Measurements from ENCODE around the gene TUBA4A.

Gene TUBA4A

DNA sequence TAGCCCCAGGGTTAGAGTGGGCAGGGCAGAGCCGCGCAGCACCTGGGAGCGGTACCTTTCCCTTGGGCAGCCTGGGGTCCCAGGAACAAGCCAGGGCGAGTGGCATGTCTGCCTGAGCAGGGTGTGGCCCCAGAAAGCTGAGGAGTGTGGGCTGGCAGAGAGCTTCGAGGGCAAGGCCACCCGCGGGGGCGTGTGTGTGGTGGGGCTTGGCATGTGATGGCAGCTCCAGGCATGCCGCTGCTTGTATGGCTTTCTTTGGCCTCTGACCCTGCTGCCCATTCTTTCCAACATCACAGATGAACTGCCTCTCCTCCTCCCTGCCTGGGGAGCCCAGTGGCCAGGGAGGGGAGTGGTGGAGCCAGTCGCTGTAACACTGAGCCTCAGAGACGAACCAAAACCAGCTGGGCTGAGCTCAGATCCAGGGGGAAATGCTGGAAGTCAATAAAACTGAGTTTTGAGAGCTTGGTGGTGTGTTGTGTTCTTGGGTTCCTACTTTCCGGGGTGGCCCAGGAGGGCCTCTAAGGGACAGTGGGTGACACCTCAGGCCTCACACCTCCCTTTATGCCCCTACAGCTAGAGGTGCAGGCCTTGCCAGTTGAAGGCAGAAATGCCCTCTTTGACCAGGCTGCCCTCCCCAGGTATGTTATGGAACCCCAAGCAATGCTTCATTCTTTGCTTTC, 32.9 kb upstream of the TUBA4A start:
- no peak for DNase-seq

DNA sequence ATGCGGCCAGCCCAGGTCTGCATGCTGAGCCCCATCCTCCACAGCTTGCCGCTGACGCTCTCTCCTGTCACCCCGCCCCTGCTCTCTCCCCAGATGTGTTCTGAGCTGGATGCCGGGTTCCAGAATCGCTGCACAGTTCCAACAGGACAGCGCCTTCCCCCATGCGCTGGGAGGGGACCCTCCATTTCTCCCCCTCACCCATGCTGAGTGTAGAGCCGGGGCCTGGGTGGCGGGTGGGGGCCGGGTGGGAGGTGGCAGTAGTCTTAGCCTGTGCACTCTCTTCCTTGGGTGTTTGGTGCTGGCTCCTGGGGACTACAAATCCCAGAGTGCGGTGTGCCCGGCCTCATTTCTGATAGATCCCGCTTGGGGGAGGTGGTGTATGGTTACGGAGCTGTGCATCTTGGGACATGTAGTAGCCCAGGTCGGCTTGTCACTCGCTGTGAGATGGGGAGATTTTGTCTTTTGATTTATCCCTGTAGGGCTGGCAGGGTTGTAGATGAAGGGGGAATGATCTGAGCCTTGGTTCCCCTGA, 32.2 kb upstream of the TUBA4A start:
- no peak for DNase-seq

DNA sequence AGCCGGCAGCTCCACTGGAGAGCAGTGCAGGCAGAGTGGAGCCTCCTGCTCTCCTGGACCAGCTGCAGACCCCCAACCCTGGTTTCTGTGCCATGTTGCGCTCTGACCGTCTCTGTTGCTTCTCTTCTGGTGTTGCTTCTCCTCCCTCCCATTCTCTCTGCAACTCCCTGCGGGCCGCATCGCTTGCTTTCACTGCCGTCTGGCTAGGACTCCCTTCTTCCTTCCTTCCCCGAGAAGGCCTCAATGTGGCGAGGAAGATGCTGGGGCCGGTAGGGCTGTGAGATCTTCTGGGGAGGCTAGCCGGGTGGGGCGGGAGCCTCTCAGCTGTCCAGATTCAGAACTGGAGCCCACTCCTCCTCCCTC, 31.6 kb upstream of the TUBA4A start:
- no peak for DNase-seq

DNA sequence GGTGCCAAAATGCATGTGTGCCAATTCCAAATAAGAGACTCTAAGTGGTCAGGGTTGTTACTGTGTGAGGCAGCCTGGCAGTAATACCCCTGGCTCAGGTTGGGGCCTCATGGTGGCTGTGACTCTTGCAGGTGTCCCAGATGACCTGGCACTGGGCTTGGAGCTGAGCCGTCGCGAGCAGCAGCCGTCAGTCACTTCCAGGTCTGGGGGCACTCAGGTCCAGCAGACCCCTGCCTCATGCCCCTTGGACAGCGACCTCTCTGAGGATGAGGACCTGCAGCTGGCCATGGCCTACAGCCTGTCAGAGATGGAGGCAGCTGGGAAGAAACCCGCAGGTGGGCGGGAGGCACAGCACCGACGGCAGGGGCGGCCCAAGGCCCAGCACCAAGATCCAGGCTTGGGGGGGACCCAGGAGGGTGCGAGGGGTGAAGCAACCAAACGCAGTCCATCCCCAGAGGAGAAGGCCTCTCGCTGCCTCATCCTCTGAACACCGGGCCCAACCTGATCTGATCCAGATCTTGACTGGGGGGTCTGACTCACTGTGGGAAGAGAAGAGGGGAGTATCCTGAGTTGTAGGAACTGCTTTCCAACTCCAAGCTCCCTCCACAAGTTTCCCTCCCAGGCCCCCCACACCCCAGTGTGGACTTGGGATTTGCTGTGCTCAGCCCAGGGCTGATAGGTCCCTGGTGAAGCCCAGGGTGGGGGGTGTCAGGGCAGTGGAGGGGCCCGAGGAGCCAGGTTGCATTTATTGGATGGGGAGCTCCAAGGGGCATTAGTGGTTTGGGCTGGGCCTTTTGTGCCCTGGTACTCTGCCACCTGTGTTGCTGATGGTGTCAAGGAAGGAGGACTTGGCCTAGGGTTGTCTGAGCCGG, 31.0 kb upstream of the TUBA4A start:
- DNase-seq = no peak

DNA sequence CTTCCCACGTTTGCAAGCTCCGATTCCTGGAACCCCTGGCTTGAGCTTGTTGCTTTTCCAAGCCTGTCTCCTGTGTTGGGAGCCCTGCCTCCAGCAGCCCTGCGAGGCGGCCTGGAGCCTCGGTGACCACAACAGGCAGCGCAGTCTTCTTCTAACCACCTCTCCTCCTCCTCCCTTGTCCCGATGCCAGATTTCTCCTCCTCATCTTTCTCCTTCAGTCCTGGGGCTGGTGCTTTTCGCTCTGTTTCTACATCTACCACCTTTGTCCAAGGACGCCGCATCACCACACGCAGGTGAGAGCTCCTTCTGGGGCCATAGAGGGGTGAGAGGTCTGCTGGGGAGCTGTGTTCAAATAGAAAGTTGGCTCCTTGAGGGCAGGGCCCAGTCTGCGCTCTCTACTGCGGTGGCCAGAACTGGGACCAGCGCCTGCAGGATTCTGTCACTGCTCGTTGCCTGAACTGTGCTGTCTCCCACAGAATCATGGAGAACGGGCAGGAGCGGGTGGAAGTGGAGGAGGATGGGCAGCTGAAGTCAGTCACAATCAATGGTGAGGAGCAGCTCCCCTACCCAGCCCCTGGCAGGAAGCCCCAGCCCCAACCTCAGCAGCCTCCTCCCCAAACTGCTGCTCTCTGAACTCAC, 29.3 kb upstream of the TUBA4A start:
- no peak for DNase-seq

DNA sequence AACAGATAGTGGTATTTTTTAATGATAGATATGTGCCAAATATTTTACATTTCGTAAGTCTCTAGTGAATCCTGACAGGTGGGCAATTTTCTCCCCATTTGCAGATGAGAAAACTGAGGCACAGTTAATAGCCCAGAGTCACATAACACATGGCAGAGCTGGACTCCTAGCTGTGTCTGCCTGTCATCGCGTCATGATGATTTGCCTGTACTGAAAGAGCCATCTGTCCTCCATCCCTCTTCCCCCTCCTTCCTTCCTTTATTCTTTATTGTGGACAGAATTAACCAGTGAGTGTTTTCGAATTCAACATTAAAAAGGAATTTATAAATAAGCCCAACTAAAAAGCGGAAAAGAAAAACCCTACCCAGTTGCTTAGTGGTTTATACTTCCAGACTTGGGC, 28.7 kb upstream of the TUBA4A start:
- no peak for DNase-seq

DNA sequence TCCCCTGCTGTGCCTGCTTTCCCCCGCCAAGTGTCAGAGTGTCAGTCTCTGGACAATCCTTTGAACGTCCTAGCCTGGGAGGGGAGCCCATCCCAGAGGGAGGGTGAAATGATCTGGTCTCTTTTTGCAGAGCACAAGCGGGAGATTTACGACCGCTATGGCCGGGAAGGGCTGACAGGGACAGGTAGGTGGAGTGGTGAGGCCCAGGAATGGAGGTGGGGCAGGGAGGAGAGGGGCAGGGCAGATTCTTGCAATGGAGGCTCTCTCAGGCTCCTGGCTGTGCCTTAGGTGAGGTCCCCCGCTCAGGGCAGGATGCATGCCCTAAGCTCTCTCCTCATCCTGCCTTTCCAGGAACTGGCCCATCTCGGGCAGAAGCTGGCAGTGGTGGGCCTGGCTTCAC, 27.9 kb upstream of the TUBA4A start:
- DNase-seq = no peak

DNA sequence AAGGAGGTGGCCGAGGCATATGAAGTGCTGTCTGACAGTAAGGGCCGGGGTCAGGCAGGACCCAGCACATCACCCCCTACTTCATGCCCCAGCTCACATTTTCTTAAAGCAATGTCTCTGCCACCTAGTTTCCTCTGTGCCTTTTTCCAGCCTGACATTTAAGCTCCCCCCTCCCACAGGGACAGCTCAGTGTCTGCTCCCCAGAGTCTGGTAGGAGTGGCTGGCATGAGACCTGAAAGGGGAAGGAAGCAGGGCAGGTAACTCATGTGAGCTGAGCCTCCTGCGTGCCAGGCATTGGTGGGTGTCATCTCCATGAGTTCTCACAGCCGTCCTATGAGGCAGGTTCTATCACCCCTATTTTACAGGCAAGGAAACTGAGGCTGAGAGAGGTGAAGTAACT, 26.9 kb upstream of the TUBA4A start:
- no peak for DNase-seq

DNA sequence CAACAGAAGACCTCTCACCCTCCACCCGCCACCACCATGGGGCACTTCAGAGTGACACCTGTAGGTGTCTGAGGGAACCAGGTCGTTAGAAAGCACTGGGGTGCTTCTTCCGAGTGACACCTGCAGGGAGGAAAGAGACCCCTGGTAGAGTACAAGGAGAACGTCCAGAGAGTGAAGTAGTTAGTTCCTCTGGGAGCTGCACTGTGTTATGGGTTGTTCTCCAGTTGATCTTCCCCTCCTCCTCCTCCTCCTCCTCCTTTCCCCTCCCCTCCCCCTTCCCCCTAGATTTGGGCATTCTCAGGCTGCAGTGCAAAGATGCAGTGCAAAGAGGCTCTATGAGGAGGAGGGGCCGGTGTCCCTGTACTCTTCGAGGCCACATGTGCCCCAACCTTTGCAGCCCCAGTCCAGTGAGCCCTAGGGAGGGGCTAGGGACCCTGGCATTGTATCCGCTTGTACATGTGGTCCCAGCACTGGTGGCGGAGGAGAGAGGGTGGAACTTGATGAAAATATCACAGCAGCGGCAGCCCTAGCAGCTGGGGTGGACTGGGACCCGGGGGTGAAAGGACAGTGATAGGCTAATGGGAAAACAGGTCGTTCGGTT, 26.3 kb upstream of the TUBA4A start:
- DNase-seq = no peak

- peak; percentile 99 for DNase-seq
Observed at GRCh38 chr2:219279151-219279915, 25.6 kb upstream of the TUBA4A start, which contains the start of gene DNAJB2. Gene DNAJB2, plus strand, starts transcription at chr2:219279366. Its CDS starts 468 bp downstream, at chr2:219279834.

DNA sequence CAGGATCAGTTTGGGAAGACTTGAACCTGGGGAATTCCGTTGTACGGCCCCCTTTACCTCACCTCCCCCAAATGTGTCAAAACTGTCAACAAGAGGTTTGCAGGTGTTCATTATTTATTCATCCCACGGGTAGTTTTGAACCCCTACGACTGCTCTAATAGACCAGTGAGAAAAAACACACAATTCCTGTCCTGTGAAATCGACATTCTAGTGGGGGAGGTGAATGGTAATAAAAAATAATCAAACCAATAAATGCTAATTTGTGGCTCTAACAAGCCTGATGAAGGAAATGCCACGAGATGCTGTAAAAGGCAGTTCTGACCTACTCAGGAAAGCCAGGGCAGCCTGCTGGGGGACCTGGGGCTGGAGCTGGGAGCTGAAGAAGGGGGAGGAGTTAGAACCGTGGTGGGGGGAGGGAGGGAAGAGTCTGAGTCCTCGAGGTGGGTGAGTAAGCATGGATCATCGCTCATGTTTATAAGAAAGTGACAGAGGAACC, 25.0 kb upstream of the TUBA4A start:
- no peak for DNase-seq

GRCh38 chr2:219277703-219278654, 24.3 kb upstream of the TUBA4A start:
- peak; percentile 74 for DNase-seq

- no peak for DNase-seq
Observed at GRCh38 chr2:219274361-219274921, 20.7 kb upstream of the TUBA4A start.

- no peak for DNase-seq
Observed at GRCh38 chr2:219273937-219274336, 20.2 kb upstream of the TUBA4A start.

- no peak for DNase-seq
Observed at GRCh38 chr2:219272995-219273394, 19.3 kb upstream of the TUBA4A start.

DNA sequence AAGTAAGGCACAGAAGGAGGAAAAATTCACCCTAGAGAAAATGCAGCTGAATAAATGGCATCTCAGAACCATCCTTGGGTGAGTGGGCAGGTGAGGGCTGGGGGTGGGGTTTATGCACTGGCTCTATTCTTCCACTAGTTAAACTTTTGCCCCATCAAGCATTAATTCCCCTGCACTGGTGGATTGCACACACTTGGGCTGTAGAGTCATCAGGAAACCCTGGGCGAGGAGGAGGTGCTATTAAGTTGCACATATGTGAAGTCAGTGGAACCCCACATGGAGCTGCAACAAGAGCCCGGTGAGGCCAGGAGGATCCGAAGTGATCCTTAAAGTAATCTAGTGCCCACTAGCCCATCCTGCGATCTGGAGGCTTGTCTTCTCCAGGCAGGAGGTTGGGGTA, 18.6 kb upstream of the TUBA4A start:
- no peak for DNase-seq

DNA sequence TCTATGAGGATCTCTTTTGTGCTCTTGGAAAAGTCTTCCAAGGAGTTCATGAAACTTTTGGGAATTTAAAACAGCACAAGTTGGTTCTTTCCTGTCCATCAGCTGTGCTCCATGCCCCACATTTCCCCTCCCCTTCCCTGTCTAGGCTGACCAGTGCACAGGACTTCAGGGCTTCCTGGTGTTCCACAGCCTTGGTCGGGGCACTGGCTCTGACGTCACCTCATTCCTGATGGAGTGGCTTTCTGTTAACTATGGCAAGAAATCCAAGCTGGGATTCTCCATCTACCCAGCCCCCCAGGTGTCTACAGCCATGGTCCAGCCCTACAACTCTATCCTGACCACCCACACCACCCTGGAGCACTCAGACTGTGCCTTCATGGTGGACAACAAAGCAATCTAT, 17.3 kb upstream of the TUBA4A start:
- no peak for DNase-seq

- DNase-seq = no peak
Observed at GRCh38 chr2:219270055-219270372, 16.3 kb upstream of the TUBA4A start.

GRCh38 chr2:219269362-219270054, 15.8 kb upstream of the TUBA4A start:
- no peak for DNase-seq

DNA sequence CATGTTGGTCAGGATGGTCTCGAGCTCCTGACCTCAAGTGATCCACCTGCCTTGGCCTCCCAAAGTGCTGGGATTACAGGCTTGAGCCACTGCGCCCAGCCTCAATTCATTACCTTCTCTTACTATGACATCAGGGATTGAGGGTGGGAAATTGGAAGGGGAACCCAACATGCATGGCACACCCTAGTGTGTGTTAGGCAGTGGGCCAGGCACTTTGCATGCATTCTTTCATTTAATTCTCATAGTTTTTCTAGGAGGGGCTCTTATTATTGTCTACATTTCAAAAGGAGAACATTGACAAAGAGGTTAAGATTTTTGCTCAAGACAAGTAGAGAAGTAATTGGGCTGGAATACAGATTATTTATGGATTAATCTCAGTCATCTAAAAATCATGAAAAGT, 14.6 kb upstream of the TUBA4A start:
- no peak for DNase-seq

Data from stimulated activated CD4-positive, alpha-beta T cell treated with anti-CD3 and anti-CD28 coated beads, Interleukin-4, amount 100 ng/mL, for 1 hour (primary cell).